NB4 (cell line): ENCODE results near the gene CPNE6.

Experiments
- CTCF ChIP-seq: IDR thresholded peaks from one replicate; pipeline ENCODE4 v1.5.1; 2012; ENCODE audit warnings: low read depth, low read length
- MAX ChIP-seq: IDR thresholded peaks from 2 replicates; pipeline ENCODE4 v1.6.1; 2011; ENCODE audit warnings: low read depth, low read length
- MYC ChIP-seq: IDR thresholded peaks from 2 replicates; pipeline ENCODE4 v1.6.1; 2011; ENCODE audit warnings: low read depth, low read length
- POLR2A ChIP-seq: IDR thresholded peaks from 2 replicates; pipeline ENCODE4 v1.6.1; 2011; ENCODE audit warnings: mild to moderate bottlenecking; ENCODE audit not compliant: insufficient read length; ENCODE audit errors: extremely low read depth

GRCh38 chr14:24121210-24121609 is 49.8 kb downstream of the CPNE6 start:
- TF ChIP-seq POLR2A (no peak), CTCF (no peak), MYC (no peak), MAX (no peak)
